ENCODE measurements around the gene RASA4B.
"Not testable (repeated sequence)": the region's sequence is repeated elsewhere in the genome, so short reads cannot be mapped to it uniquely, and the experiment has no call there.

The RASA4B gene

DNA sequence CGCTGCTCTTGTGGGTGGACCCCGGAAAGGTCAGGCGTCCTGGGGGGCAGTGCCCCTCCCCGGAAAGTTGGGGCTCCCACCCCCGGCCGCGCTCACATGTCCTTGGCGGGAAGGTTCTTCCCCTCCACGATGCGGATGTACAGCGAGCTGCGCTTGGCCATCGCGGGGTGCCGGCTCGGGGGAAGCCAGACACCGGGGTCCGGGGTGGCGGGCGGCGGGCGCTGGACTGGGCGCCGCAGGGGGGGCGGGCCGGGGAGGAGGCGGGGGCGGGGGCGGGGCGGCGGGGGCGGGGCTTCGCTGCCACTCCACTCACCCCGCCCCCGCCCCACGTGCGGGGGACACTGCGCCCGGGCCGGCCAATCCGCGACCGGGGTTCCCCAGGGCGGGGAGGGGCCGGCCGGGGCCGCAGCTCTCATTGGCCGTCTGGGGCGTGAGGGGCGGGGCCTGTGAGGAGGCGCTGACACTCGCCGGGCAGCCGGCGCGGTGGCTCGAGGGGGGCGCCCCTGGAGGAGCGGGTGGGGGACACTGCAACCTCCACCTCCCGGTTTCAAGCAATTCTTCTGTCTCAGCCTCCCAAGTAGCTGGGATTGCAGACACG lies at the start of gene RASA4B:
Gene RASA4B, minus strand, starts transcription at position 228 of the 598 bp plus-strand sequence. Its CDS starts 67 bp downstream, at position 161.
- not testable (repeated sequence) for DNase-seq (ENCODE audit: low read depth in 2 of 2, low spot score in 1 of 2)

DNA sequence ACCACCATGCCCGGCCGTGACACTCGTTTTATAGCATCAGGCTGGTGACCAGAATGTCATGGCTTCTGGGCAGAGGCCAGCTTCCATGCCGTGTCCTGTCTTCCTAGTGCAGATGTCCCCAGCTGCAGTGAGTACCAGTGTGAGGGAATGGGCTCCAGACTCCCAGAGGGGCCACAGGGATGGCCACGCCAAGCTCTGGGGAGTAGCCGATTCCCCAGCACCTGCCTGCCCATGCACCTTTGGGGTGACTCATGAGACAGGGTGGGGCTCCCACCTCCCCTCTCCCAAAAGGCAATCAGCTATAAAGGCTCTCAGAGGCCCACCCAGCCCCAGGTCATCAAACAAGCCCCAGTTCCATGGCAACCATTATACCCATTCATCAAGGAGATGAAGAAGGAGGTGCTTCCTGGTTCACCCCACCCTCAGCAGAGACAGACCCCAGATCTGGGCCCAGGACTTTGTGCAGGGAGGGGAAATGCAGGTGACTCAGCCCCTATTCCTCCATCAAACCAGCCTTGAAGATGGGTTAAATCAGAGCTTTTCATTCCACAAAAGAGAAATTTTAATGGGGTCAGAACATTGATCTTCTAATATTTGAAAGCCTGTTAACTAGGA lies 33.3 kb upstream of the RASA4B start, which contains the start of gene SPDYE2:
Gene SPDYE2, plus strand, starts transcription at position 419 of the 615 bp plus-strand sequence. CDS start 2,030 bp downstream, outside the sequence.
- DNase-seq (ENCODE audit: low read depth in 2 of 2, low spot score in 1 of 2), result not testable (repeated sequence)

DNA sequence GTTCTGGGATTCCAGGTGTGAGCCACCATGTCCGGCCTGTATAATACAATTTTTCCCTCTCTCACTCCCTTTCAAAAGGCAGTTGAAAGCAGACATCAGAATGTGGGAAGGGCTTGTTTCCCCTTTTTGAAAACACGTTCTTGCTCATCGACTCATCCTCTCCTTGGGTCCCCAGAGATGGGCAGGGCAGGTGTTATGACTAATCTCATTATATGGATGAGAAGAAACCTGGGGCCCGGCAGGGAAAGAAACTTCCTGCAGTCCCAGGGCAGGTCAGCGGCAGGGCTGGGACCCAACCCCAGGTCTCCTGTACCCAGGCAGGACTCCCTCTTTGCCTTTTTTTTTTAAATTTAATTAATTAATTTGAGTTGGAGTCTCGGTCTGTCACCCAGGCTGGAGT lies 28.8 kb upstream of the RASA4B start:
- not testable (repeated sequence) for DNase-seq (ENCODE audit: low read depth in 2 of 2, low spot score in 1 of 2)

DNA sequence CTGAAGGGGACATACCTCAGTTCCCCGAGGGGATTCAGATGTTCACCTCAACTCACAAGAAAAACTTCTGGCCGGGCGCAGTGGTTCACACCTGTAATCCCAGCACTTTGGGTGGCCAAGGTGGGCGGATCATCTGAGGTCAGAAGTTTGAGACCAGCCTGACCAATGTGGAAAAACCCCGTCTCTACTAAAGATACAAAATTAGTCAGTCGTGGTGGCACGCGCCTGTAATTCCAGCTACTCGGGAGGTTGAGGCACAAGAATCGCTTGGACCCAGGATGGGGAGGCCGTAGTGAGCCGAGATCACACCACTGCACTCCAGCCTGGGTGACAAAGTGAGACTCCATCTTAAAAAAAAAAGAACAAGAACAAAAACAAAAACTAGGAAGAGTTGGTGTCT lies 27.7 kb upstream of the RASA4B start:
- not testable (repeated sequence) for DNase-seq (ENCODE audit: low read depth in 2 of 2, low spot score in 1 of 2)

DNA sequence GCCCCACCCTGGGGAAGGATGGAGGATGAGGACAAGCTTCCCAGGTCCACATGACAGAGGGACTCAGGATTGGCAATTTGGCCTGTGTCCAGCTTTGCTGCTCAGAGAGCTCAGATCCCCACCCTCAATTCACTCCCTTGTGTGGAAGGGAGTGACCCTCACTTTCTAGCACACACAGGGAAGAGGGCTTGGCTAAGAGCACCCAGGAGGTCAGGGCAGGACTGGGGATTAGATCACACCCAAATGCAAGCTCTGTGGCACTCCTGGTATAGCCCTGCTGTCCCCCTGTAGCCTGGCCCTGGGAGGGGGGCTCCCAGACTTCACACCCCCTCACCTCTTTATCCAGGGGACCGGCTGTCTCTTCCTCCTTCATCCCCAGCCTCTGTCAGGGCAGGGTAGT lies 26.8 kb upstream of the RASA4B start:
- DNase-seq (ENCODE audit: low read depth in 2 of 2, low spot score in 1 of 2), result not testable (repeated sequence)

DNA sequence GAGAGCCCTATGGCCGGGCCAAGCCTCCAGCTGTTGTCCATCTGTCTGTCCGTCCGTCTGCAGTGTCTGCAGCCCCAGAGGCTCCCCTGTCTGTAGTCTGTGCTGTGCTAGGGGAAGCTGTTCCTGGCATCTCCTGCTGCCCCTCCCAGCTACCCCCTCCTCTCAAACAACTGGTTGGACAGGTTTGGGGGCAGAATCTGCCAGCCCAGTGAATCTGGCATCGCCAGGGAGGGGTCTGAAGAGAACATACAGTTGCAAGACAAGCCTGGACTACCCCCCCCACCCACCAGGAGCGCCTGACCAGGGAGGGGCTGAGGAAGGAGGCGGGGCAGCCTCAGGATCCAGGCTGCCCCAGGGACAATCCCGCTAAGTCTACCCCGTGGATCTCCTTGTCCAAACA lies 26.0 kb upstream of the RASA4B start, which contains the start of gene UPK3BL2:
Gene UPK3BL2, minus strand, starts transcription at position 101 of the 400 bp plus-strand sequence. Its CDS starts 60 bp downstream, at position 41.
- DNase-seq (ENCODE audit: low read depth in 2 of 2, low spot score in 1 of 2), result not testable (repeated sequence)

DNA sequence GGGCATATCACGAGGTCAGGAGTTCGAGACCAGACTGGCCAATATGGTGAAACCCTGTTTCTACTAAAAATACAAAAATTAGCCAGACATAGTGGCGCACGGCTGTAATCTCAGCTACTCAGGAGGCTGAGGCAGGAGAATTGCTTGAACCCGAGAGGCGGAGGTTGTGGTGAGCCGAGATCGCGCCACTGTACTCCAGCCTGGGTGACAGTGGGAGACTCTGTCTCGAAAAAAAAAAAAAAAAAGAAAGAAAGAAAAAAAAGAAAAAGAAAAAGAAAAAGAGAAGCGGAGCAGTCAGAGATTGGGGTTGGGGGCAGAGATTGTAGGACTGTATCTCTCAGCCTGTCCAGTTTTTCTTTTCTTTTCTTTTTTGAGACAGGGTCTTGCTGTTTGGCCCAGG lies 25.2 kb upstream of the RASA4B start:
- not testable (repeated sequence) for DNase-seq (ENCODE audit: low read depth in 2 of 2, low spot score in 1 of 2)

DNA sequence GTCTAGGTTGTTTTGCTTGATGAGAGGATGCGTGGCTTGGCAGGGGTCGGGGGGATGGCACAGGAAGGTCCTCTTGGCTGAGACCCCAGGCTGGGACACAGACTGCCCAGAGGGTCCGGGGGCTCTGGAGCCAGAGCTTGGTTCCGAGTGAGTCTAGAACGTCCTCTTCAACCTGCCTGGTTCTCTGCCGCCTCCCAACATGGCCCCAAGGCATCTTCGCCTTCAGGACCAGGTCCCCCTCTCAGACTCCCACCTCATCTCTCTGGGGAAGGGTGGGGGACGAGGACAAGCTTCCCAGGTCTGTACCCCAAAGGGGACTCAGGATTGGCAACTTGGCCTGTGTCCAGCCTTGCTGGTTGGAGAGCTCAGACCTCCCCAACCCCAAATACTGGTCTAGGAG lies 24.5 kb upstream of the RASA4B start:
- DNase-seq (ENCODE audit: low read depth in 2 of 2, low spot score in 1 of 2), result not testable (repeated sequence)

DNA sequence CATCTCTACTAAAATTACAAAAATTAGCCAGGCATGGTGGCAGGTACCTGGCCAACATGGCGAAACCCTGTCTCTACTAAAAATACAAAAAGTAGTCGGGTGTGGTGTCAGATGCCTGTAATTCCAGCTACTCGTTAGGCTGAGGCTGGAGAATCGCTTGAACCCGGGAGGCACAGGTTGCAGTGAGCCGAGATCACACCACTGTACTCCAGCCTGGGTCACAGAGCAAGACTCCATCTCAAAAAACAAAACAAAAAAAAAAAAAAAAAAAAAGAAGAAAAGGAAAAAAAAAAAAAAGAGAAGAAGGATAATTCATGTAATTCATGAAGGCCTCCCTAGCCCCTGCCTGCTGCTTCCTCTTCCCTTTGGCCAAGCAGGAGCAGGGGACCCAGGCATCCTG lies 23.0 kb upstream of the RASA4B start:
- not testable (repeated sequence) for DNase-seq (ENCODE audit: low read depth in 2 of 2, low spot score in 1 of 2)

DNA sequence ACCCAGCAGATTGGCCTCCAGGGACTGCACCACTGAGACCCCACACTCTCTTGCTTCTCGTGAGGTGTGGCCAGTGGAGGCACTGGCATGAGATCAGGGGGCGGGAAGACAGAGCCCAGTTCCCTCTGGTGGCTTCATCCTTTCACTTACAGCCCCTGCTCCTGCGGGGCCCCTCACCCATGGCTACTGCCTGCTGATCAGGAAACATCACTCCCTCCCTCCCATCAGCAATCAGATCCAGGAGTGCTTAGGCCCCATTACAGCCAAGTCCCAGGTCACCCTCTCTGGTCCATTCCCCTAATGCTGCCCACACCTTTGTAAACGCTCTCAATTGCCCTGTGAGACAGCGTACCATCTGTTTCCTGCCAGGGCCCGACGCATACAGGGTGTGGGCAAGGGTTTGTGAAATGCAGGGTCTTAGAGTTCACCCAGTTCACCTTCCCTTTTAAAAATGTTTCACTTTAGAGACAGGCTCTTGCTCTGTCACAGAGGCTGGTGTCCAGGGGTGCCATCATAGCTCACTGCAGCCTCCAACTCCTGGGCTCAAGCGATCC lies 17.6 kb upstream of the RASA4B start:
- not testable (repeated sequence) for DNase-seq (ENCODE audit: low read depth in 2 of 2, low spot score in 1 of 2)

DNA sequence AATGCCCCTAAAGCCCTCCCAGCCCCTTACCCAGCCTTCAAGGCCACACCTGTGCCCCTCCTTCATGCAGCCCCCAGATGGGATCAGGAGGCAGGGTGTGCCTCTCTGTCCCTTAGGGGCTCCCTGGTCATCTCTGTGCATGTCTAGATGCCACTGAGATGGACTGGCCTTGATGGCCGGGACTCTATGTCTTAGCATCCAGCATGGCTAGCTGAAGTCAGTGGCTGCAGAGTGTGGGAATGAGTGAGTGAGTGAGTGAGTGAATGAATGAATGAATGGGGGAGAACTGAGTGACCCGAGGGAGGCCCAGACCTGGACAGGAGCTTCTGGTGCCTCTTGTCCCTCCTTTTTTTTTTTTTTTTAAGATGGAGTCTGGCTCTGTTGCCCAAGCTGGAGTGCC lies 14.6 kb upstream of the RASA4B start:
- not testable (repeated sequence) for DNase-seq (ENCODE audit: low read depth in 2 of 2, low spot score in 1 of 2)

DNA sequence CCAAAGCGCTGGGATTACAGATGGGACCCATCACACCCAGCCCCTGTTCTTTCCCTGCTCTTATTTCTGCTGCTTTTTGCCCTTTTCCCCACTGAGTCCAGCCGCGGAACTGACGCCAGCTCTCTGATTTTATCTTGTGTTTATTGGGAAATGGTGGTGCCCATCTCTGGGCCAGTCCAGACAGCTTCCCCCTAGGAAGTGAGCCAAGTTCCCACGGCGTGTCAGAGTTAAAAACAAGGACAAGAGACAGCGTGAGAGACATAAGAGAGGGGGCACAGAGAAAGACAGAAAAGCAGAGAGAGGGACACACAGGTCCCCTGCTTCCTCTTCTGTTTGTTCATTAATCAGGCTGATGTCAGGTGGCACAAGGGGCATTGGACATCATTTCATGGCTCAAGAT lies 14.0 kb upstream of the RASA4B start:
- not testable (repeated sequence) for DNase-seq (ENCODE audit: low read depth in 2 of 2, low spot score in 1 of 2)

DNA sequence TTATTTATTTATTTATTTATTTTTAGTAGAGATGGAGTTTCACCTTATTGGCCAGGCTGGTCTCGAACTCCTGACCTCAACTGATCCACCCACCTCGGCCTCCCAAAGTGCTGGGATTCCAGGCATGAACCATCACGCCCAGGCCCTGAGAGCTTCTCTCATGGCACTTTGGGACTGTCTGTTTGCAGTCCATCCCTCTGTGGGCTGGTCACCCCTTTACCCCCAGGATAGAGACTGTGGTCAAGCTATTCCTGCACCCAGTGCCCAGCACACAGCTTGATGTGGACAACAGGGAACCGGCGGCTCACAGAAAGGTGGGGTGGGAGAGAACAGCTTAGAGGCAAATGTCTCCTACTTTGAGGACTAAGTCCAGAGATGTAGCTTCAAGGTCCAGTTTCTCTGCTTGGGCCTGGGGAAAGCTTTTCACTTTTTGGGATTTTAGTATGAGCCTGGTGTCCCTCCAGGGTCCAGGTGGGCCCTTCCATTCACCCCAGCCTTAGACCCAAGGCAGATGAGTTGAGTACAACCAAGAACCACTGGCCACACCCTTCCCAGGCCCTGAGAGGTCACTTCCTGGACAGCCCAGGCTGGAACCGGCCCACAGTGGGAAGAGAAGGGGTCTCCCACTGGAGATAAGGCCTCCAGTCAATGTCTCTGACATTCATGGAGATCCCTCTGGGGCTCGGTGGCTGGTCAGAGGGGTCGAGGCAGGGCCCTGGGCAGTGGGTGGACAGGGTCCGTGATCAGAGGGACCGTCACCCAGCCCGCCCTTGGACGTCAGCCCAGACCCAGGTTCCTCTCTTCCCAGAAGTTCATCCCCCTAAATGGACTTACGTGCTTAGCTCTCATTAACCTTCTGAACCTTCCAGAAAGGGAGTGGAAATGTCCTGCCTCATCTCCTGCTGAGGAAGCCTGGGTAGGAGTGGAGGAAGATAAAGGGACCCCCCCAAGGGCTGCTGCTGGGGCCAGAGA lies 10.5 kb upstream of the RASA4B start:
- not testable (repeated sequence) for DNase-seq (ENCODE audit: low read depth in 2 of 2, low spot score in 1 of 2)

DNA sequence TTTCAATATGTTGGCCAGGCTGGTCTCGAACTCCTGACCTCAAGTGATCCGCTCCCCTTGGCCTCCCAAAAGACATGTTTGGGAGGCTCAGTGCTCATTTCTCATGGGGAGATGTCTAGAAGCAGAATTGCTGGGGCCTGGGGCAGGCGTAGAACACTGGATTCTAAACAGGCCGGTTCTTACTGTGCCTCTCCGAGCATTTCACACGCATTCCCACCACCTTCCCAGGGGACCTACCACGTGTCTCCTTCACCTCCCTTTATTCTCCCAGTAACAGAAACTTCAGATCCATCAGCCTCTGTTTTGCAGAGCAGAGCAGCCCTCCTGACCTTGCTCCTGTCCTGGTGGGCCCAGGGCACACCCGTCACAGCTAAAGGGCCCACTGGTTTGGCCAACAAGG lies 9.6 kb upstream of the RASA4B start:
- not testable (repeated sequence) for DNase-seq (ENCODE audit: low read depth in 2 of 2, low spot score in 1 of 2)

DNA sequence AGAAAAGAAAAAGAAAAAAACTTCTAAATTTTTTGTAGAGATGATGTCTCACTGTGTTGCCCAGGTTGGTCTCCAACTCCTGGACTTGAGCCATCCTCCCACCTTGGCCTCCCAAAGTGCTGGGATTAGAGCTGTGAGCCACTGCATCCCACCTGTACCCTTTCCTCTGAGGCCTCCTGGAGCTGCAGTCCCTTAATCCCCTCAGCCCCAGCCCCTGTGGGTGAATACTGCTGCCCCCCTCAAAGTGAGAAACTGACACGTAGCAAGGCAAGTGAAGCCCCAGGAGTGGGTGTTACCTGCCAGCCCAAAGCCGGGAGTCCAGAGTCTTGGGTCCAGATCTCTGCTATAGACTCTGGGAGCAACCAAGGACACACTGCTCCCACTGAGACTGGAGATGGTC lies 7.2 kb upstream of the RASA4B start:
- DNase-seq (ENCODE audit: low read depth in 2 of 2, low spot score in 1 of 2), result not testable (repeated sequence)

DNA sequence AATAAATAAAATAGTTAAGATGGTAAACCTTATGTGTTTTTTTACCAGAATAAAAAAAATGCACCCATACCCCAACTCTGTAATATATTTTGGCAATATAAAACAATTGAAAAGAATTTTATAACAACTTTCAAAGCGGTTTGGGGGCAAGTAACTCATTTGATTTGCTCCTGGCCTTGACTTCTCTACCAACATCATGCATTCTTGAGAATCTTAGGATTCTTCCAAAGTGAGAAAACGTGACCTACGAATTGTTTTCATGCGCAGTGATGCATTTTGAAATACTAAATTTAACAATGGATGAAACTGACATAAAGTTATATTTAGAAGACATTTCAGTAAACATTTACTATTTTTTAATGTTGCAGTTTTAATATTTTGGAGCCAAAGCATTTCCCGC lies 3.2 kb upstream of the RASA4B start:
- DNase-seq (ENCODE audit: low read depth in 2 of 2, low spot score in 1 of 2), result not testable (repeated sequence)

DNA sequence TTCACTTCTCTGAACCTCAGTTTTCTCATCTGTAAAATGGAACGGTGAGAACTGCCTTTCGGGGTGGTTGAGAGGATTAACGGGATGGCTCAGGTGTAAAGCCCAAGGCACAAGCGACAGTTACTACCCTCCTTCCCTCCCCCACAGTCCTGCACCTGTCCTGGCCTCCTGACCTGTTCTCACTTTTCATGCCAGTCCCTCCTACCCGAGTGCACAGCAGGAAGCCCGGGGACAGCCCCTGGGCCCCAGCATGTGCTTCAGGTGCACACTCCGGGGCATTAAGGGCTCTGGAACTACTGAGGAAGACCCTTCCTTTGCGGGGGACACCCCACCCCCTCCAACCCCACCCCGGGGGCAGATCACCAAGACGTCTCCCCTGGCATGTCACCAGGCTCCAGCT lies 626 bp downstream of the RASA4B start:
- DNase-seq (ENCODE audit: low read depth in 2 of 2, low spot score in 1 of 2), result not testable (repeated sequence)

DNA sequence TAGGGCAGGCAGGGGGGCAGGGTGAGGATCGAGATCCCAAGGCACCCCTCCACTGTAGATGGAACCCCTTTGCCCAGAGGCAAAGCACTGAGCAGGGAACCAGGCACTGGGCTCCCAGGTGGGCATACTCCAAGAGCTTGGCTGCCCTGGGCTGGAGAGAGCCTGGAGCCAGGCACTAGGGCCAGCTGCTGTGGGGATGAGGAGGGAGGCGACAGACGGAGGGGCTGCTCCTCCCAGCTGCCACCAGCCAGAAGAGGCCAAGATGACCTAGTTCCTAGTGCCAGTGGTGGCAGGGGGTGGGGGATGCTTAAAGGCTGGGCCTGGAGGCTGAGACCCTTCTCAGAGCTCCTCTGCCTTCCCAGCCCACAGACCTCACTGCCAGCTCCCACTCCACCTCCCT lies 1.7 kb downstream of the RASA4B start:
- DNase-seq (ENCODE audit: low read depth in 2 of 2, low spot score in 1 of 2), result not testable (repeated sequence)

DNA sequence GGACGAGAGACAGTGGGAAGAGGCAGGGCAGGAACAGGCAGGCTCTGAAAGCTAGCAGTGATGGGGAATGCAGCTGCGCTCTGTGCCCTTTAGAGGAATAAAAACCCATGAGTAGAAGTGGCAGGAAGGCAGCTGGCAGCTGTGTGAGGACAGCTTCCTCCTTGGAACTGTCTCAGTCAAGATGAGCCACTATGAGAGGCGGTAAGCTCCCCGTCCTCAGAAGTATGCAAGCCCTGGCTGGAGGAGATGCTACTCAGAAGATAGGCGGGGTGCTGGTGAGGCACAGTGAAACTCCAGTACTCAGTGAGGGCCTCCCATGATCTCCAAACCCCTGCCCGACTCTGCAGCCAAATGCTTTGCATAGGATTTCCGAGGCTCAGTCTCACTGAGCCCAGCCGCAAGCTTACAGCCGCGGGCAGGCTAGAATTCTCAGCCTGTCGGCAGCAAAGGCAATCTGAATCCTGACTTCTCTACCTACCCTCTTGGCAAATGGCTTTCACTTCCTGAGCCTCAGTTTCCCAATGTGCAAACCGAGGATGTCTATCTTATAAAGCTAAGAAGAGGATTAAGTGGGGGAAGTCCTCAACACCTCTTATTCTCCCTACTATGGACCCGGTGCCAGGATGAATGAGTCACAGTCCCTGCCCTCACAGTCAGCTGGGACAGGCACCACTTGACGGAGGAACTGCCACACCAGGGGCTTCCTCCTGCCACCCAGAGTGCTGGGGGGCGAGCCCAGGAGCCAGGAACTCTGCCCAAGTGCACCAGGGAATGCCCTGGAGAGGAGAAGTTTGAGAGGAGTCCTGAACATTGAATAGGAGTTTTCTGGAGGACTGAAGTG lies 2.5 kb downstream of the RASA4B start:
- not testable (repeated sequence) for DNase-seq (ENCODE audit: low read depth in 2 of 2, low spot score in 1 of 2)

DNA sequence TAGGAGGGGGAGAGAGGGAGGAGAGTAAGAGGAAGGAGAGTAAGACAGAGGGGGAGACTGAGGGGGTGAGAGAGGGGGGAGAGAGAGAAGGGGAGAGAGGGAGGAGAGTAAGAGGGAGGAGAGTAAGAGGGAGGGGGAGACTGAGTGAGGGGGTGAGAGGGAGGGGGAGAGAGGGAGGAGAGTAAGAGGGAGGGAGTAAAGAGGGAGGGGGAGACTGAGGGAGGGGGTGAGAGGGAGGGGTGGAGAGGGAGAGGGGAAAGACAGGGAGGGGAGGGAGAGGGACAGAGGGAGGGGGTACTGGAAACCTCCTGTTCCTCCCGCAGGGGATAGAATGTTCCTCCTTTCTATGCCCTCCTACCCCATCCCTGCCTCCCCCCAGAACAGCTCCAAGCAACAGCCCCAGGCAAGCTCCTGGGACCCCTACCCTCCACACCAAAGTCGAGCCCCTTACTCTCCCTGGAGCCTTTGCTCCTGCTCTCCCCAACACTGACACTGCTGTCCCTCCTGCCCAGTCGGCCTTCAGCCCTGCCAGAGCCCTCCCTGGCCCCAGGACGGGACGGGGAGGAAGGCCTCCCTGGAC lies 4.8 kb downstream of the RASA4B start:
- not testable (repeated sequence) for DNase-seq (ENCODE audit: low read depth in 2 of 2, low spot score in 1 of 2)

All from stimulated activated CD8-positive, alpha-beta memory T cell treated with anti-CD3 and anti-CD28 coated beads, Interleukin-4, amount 100 ng/mL, for 1 hour (primary cell).